ENCODE measurements around the gene EGFL8. TPM values are rescaled to one million over a fixed set of nuclear protein-coding genes. Genes with fewer than 3 reads are reported as not detected.
A peak's percentile ranks its signal among the peaks of the same experiment; 100 is the strongest.

EGFL8 gene
- total and polyA plus RNA-seq, 9 of the 15 experiments (the other 6 are each of a cell fraction or from before 2014, with no cell fraction given): 2.2 to 47.4 (median 14.2) TPM

DNA sequence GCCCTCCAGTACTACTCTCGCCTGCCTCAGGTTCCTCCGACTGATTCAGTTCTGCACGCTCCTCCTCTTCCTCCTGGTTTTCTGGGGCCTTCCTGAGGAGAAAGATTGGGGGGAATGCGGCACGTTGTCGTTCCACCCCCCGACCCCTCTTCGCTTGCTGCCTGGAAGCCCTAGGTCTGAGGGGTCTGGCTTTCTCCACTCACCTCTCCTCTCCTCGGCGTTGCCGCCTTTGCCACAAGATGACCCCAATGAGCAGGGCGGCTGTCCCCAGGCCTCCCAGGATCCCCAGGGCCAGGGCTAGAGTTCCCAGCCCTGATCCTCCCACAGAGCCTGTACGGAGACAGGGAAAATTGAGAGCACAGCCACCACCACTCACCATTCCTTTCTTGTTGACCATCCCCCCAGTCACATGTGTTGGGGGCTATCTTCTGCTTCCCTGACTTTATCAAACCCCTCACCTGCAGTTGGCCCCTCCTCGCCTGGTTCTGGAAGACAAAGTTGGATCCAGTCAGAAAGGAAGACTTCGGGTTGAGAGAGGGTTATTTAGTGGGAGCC, 16.8 kb downstream of the EGFL8 start:
- ChIA-PET CTCF (ENCODE audit: low intra/inter-chr PET ratio) (interaction anchor here (0.6 to 1.3 kb wide), 2 partner anchors 17 to 62 kb away, joined by 3 to 5 read pairs; no protein-coding TSS in a partner anchor), POLR2A (interaction anchor here (1.9 kb wide), 1 partner anchor 52 kb away, joined by 20 read pairs; the partner anchor contains the start of genes ATF6B and FKBPL)
- H3K9ac ChIP-seq (ENCODE audit: insufficient read depth in 1 of 2, low read depth in 2 of 2, low read length in 2 of 2): peak overlapping the region; percentile 35 to 86; a peak in 3 of 4 replicates
- in situ Hi-C loops (cut with MboI): no loop called here
- no peak overlapping the region for H3K4me3 ChIP-seq
- peaks cover 52 to 54% of the 10 kb centered on the region in 2 experiments for H3K4me1 ChIP-seq (replicated peaks in 1 of 2; ENCODE audit: control insufficient read depth in 2 of 2, insufficient read depth in 2 of 2, low read length in 2 of 2)
- no peak for FAIRE-seq
- H3K27ac ChIP-seq (ENCODE audit: extremely low read depth, low read depth, low read length): no peak overlapping the region; the same call in 2 of the 3 replicates
- intact Hi-C loops (cut with micrococcal nuclease): no loop called here
- DNase-seq (ENCODE audit: extremely low read depth in 1 of 4, low spot score in 3 of 4): no peak
- peaks cover 57% of the 10 kb centered on the region; the same call in 2 of the 3 replicates for H3K36me3 ChIP-seq (ENCODE audit: control insufficient read depth, insufficient read depth, low read length)
- no peaks in the 10 kb centered on the region for H4K20me1 ChIP-seq (replicated peaks; ENCODE audit: control insufficient read depth, insufficient read depth, low read length)
- H3K27me3 ChIP-seq (ENCODE audit: control insufficient read depth in 2 of 2, insufficient read depth in 2 of 2, low read length in 2 of 2): no peaks in the 10 kb centered on the region
- H3K4me2 ChIP-seq (ENCODE audit: insufficient read depth, low read length): peak overlapping the region; percentile 17; the same call in 1 of the 2 replicates
- BruUV-seq (replicated peaks): no TSS peak
- no peaks in the 10 kb centered on the region for H3K9me3 ChIP-seq (replicated peaks; ENCODE audit: control insufficient read depth, insufficient read depth, low read depth, low read length)
- no peak for ATAC-seq
- peaks cover 53% of the 10 kb centered on the region for H3K79me2 ChIP-seq (ENCODE audit: control insufficient read depth, insufficient read depth, low read length)
- WGBS (ENCODE audit: insufficient coverage, low coverage, missing lambda C conversion rate): 88% methylated on average over 14 of the region's 15 CpGs
- peaks cover 7% of the 10 kb centered on the region for H3K9me1 ChIP-seq (ENCODE audit: control insufficient read depth, insufficient read depth, low read length)
- no peak overlapping the region for H2AFZ ChIP-seq (ENCODE audit: low read depth, low read length)
- TF ChIP-seq, protein P1, sequence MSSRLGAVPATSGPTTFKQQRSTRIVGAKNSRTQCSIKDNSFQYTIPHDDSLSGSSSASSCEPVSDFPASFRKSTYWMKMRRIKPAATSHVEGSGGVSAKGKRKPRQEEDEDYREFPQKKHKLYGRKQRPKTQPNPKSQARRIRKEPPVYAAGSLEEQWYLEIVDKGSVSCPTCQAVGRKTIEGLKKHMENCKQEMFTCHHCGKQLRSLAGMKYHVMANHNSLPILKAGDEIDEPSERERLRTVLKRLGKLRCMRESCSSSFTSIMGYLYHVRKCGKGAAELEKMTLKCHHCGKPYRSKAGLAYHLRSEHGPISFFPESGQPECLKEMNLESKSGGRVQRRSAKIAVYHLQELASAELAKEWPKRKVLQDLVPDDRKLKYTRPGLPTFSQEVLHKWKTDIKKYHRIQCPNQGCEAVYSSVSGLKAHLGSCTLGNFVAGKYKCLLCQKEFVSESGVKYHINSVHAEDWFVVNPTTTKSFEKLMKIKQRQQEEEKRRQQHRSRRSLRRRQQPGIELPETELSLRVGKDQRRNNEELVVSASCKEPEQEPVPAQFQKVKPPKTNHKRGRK (tag; IDR thresholded peaks at IDR 0.05): no peak
- TF ChIP-seq, protein P2, sequence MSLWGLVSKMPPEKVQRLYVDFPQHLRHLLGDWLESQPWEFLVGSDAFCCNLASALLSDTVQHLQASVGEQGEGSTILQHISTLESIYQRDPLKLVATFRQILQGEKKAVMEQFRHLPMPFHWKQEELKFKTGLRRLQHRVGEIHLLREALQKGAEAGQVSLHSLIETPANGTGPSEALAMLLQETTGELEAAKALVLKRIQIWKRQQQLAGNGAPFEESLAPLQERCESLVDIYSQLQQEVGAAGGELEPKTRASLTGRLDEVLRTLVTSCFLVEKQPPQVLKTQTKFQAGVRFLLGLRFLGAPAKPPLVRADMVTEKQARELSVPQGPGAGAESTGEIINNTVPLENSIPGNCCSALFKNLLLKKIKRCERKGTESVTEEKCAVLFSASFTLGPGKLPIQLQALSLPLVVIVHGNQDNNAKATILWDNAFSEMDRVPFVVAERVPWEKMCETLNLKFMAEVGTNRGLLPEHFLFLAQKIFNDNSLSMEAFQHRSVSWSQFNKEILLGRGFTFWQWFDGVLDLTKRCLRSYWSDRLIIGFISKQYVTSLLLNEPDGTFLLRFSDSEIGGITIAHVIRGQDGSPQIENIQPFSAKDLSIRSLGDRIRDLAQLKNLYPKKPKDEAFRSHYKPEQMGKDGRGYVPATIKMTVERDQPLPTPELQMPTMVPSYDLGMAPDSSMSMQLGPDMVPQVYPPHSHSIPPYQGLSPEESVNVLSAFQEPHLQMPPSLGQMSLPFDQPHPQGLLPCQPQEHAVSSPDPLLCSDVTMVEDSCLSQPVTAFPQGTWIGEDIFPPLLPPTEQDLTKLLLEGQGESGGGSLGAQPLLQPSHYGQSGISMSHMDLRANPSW (CRISPR knock-in tag; IDR thresholded peaks at IDR 0.05): no peak
- TF ChIP-seq POLR2AphosphoS2 (IDR thresholded peaks at IDR 0.05; ENCODE audit: low read length) (peak; percentile 52; the same call in 1 of the 2 replicates), GTF2E2 (tag; IDR thresholded peaks at IDR 0.05) (no peak), ZFPM2 (CRISPR knock-in tag; IDR thresholded peaks at IDR 0.05) (no peak), ZBTB1 (CRISPR knock-in tag; IDR thresholded peaks at IDR 0.05; ENCODE audit: borderline replicate concordance, low read depth) (peak; percentile 44; the same call in 1 of the 2 replicates), MED1 (CRISPR knock-in tag; IDR thresholded peaks at IDR 0.05; ENCODE audit: borderline replicate concordance) (no peak), POLR2G (IDR thresholded peaks at IDR 0.05; ENCODE audit: low read depth, low read length) (peak; percentile 39; the same call in 1 of the 2 replicates), RNF2 (IDR thresholded peaks at IDR 0.05) (no peak), ZNF311 (CRISPR knock-in tag; IDR thresholded peaks at IDR 0.05) (no peak), KAT7 (CRISPR knock-in tag; IDR thresholded peaks at IDR 0.05; ENCODE audit: borderline replicate concordance) (0 out of 2 replicates have a peak, but pooled peaks have one; percentile 27), POLR2A (conservative IDR thresholded peaks at IDR 0.05) (no peak)
- TF ChIP-seq, protein P3, sequence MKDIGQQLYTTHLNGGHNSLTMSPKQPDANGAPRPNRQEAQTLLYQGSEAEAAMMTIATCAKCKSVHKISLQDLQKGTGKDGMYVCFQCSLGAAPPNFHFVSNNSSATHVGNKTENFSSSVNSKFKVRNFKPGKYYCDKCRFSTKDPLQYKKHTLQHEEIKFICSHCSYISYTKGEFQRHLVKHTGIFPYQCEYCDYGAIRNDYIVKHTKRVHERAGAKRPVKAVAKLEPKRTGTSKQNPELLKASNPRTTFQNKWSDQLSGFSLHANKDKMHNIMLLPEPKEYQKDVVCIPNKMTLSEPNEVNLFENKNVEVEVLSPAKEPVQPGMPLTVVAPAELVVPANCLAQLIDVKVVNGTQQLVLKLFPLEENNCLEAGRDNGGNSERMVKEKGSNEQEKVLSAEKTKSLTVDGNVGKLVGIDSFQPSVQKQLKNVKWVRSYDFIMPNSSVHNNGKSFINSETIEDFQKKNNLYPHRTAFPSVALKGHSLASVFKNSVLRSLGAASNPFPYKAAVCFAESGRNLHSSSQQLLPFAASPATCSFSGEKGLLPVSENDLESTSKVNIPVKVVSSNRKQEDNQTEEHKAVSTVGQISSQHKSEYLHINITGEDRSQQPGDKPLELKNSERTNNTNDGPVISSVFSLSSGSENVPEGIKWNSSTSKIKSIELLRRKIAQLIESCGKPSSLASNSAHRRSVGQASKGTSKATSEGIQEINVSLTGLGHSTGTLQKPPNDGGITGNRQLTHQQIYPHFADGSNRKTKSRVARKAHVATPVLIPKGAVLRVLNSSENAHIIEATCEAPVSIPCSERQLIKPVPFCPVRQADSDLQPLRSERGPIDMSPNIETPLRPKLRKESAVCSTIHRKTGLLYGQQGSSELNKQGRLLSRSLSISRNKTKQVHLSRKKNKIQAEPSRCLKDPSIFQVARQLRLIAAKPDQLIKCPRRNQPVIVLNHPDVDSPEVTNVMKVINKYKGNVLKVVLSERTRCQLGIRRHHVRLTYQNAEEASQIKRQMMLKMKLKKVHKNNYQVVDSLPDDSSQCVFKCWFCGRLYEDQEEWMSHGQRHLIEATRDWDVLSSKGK (CRISPR knock-in tag; IDR thresholded peaks at IDR 0.05): no peak
- TF ChIP-seq, protein P4, sequence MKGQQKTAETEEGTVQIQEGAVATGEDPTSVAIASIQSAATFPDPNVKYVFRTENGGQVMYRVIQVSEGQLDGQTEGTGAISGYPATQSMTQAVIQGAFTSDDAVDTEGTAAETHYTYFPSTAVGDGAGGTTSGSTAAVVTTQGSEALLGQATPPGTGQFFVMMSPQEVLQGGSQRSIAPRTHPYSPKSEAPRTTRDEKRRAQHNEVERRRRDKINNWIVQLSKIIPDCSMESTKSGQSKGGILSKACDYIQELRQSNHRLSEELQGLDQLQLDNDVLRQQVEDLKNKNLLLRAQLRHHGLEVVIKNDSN (CRISPR knock-in tag; IDR thresholded peaks at IDR 0.05): no peak

Measured in K562 (cell line).